ENCODE results near the gene SOX30. TPM values are rescaled to one million over a fixed set of nuclear protein-coding genes. Genes with fewer than 3 reads are reported as not detected.

SOX30 gene
- total RNA-seq, 1 donor from 2014 or later = not detected

DNA sequence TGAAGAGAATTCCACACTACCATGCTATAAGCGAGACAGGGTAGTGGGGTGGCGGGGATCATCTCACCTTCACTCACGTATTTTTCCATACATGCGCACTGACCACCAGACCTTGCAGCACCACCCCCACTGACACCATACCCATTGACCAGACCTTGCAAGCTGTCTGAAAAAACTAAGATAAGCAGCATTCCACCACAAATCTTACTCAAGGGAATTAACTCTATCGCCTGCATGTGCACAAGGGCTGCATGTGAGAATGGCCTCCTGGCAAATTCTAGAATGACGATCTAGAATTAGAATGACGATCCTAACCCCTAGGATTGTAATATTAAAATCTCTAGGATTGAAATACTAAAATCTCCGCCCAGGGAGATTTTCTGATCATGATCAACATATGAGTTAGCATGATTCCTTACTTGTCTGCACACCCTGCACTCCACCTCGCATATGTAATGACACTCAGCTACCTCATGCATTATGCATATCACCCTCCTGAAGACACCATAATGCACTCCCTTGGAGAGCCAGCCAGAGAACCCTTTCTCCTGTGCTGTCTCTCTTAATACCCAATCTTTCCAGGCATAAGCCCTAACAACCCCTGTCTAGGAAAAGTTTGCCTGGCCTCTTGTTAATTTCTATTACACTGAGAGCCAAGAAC is 11.7 kb downstream of the SOX30 start:
- Mint-ChIP-seq H3K4me3 (ENCODE audit: unreplicated experiment) (no peak overlapping the region), H3K9me3 (ENCODE audit: low read depth) (no peaks in the 10 kb centered on the region), H3K4me1 (ENCODE audit: low read depth) (no peaks in the 10 kb centered on the region), H3K36me3 (ENCODE audit: low read depth) (no peaks in the 10 kb centered on the region), H3K27ac (ENCODE audit: unreplicated experiment) (no peak overlapping the region), H3K27me3 (ENCODE audit: low read depth) (no peaks in the 10 kb centered on the region)
- TF ChIP-seq, protein P1, sequence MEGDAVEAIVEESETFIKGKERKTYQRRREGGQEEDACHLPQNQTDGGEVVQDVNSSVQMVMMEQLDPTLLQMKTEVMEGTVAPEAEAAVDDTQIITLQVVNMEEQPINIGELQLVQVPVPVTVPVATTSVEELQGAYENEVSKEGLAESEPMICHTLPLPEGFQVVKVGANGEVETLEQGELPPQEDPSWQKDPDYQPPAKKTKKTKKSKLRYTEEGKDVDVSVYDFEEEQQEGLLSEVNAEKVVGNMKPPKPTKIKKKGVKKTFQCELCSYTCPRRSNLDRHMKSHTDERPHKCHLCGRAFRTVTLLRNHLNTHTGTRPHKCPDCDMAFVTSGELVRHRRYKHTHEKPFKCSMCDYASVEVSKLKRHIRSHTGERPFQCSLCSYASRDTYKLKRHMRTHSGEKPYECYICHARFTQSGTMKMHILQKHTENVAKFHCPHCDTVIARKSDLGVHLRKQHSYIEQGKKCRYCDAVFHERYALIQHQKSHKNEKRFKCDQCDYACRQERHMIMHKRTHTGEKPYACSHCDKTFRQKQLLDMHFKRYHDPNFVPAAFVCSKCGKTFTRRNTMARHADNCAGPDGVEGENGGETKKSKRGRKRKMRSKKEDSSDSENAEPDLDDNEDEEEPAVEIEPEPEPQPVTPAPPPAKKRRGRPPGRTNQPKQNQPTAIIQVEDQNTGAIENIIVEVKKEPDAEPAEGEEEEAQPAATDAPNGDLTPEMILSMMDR (IDR thresholded peaks at IDR 0.05) = no peak
- DNase-seq (ENCODE audit: low spot score) = no peak

DNA sequence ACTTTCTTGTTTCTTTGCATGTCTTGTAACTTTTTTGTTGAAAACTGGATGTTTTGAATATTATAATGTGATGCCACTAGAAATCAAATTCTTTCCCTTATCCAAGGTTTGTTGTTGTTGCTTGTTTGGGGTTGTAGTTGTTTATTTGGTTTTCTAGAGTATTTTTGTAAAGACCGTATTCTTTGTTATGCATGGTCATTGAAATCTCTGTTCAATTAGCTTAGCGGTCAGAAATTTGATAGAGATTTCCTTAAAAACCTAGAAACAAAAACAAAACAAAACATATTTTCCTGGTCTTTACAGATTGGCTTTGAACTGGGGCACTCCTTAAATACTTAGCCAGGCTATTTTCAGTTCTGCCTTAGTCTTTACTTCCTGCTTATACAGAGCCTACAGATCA is 21.9 kb downstream of the SOX30 start:
- H3K27me3 Mint-ChIP-seq (ENCODE audit: low read depth) = no peaks in the 10 kb centered on the region
- H3K4me3 Mint-ChIP-seq (ENCODE audit: unreplicated experiment) = no peak overlapping the region
- DNase-seq (ENCODE audit: low spot score) = no peak
- no peaks in the 10 kb centered on the region for H3K4me1 Mint-ChIP-seq (ENCODE audit: low read depth)
- H3K27ac Mint-ChIP-seq (ENCODE audit: unreplicated experiment) = no peak overlapping the region
- TF ChIP-seq, protein P1 (IDR thresholded peaks at IDR 0.05) = no peak
- no peaks in the 10 kb centered on the region for H3K36me3 Mint-ChIP-seq (ENCODE audit: low read depth)
- peaks cover 6% of the 10 kb centered on the region for H3K9me3 Mint-ChIP-seq (ENCODE audit: low read depth)

- Mint-ChIP-seq H3K27me3 (ENCODE audit: low read depth) (no peaks in the 10 kb centered on the region), H3K36me3 (ENCODE audit: low read depth) (no peaks in the 10 kb centered on the region), H3K4me1 (ENCODE audit: low read depth) (no peaks in the 10 kb centered on the region), H3K27ac (ENCODE audit: unreplicated experiment) (no peak overlapping the region), H3K9me3 (ENCODE audit: low read depth) (peaks cover 15% of the 10 kb centered on the region), H3K4me3 (ENCODE audit: unreplicated experiment) (no peak overlapping the region)
- TF ChIP-seq, protein P1 (IDR thresholded peaks at IDR 0.05) = no peak
- DNase-seq (ENCODE audit: low spot score) = no peak
Measured at GRCh38 chr5:157626831-157627230, 25.4 kb downstream of the SOX30 start.

GRCh38 chr5:157624144-157624543 is 28.1 kb downstream of the SOX30 start:
- H3K4me1 Mint-ChIP-seq (ENCODE audit: low read depth) = no peaks in the 10 kb centered on the region
- H3K27ac Mint-ChIP-seq (ENCODE audit: unreplicated experiment) = no peak overlapping the region
- no peaks in the 10 kb centered on the region for H3K36me3 Mint-ChIP-seq (ENCODE audit: low read depth)
- no peak for DNase-seq (ENCODE audit: low spot score)
- no peak overlapping the region for H3K4me3 Mint-ChIP-seq (ENCODE audit: unreplicated experiment)
- H3K9me3 Mint-ChIP-seq (ENCODE audit: low read depth) = peaks cover 10% of the 10 kb centered on the region
- TF ChIP-seq, protein P1 (IDR thresholded peaks at IDR 0.05) = no peak
- no peaks in the 10 kb centered on the region for H3K27me3 Mint-ChIP-seq (ENCODE audit: low read depth)

GRCh38 chr5:157620776-157621175 is 31.5 kb downstream of the SOX30 start:
- Mint-ChIP-seq H3K9me3 (ENCODE audit: low read depth) (peaks cover 10% of the 10 kb centered on the region), H3K27me3 (ENCODE audit: low read depth) (no peaks in the 10 kb centered on the region), H3K4me1 (ENCODE audit: low read depth) (no peaks in the 10 kb centered on the region), H3K27ac (ENCODE audit: unreplicated experiment) (no peak overlapping the region), H3K36me3 (ENCODE audit: low read depth) (no peaks in the 10 kb centered on the region), H3K4me3 (ENCODE audit: unreplicated experiment) (no peak overlapping the region)
- DNase-seq (ENCODE audit: low spot score) = no peak
- TF ChIP-seq, protein P1 (IDR thresholded peaks at IDR 0.05) = no peak

Measured in chondrocyte (in vitro differentiated cells).